H9 (cell line): ENCODE results near the gene MLPH. TPM values are rescaled to one million over a fixed set of nuclear protein-coding genes. Genes with fewer than 3 reads are reported as not detected.
A peak's percentile ranks its signal among the peaks of the same experiment; 100 is the strongest.
"Not testable (repeated sequence)": the region's sequence is repeated elsewhere in the genome, so short reads cannot be mapped to it uniquely, and the experiment has no call there.

Source experiments
- DNase-seq: peaks from one replicate; pipeline ENCODE4 v3.0.0-alpha.2; 2017
- H2AFZ ChIP-seq: one replicate; pipeline ENCODE4 v1.6.1; 2013; ENCODE audit warnings: mild to moderate bottlenecking, low read length, control low read depth, moderate library complexity
- H2AK5ac ChIP-seq: 2 replicates; pipeline ENCODE4 v1.6.1; 2013; ENCODE audit warnings: low read length, control low read depth, mixed read lengths; ENCODE audit not compliant: insufficient read length
- H2BK120ac ChIP-seq: one replicate; pipeline ENCODE4 v1.6.1; 2013; ENCODE audit warnings: low read depth, mild to moderate bottlenecking, low read length, control low read depth, inconsistent platforms; ENCODE audit not compliant: poor library complexity, severe bottlenecking
- H2BK12ac ChIP-seq: 2 replicates; pipeline ENCODE4 v1.6.1; 2013; ENCODE audit warnings: low read length, control low read depth, mixed read lengths, low read depth; ENCODE audit not compliant: insufficient read length
- H2BK15ac ChIP-seq: 2 replicates; pipeline ENCODE4 v1.6.1; 2013; ENCODE audit warnings: low read depth, low read length, control low read depth
- H2BK20ac ChIP-seq: one replicate; pipeline ENCODE4 v1.6.1; 2013; ENCODE audit warnings: low read depth, mild to moderate bottlenecking, low read length, control low read depth, inconsistent platforms; ENCODE audit not compliant: poor library complexity, severe bottlenecking
- H2BK5ac ChIP-seq: 2 replicates; pipeline ENCODE4 v1.6.1; 2013; ENCODE audit warnings: low read length, control low read depth, mixed read lengths; ENCODE audit not compliant: insufficient read length
- H3K14ac ChIP-seq: 2 replicates; pipeline ENCODE4 v1.6.1; 2013; ENCODE audit warnings: low read length, control low read depth; ENCODE audit not compliant: insufficient read depth
- H3K18ac ChIP-seq: 2 replicates; pipeline ENCODE4 v1.6.1; 2013; ENCODE audit warnings: low read depth, mild to moderate bottlenecking, mixed read lengths, low read length, control low read depth; ENCODE audit not compliant: insufficient read length
- H3K23ac ChIP-seq: 2 replicates; pipeline ENCODE4 v1.6.1; 2013; ENCODE audit warnings: low read length, control low read depth, mixed read lengths, low read depth; ENCODE audit not compliant: insufficient read length
- H3K23me2 ChIP-seq: 2 replicates; pipeline ENCODE4 v1.6.1; 2013; ENCODE audit warnings: low read depth, mild to moderate bottlenecking, mixed read lengths, low read length, control low read depth; ENCODE audit not compliant: insufficient read length, poor library complexity, severe bottlenecking
- H3K27ac ChIP-seq: 2 replicates; pipeline ENCODE4 v1.5.1; 2013; ENCODE audit warnings: low read length, control low read depth, mixed read lengths, low read depth; ENCODE audit not compliant: insufficient read length
- H3K27me3 ChIP-seq: 2 replicates; pipeline ENCODE4 v1.6.1; 2013; ENCODE audit warnings: low read length, control low read depth, inconsistent platforms; ENCODE audit not compliant: insufficient read depth
- H3K4ac ChIP-seq: 2 replicates; pipeline ENCODE4 v1.6.1; 2013; ENCODE audit warnings: low read depth, mild to moderate bottlenecking, control low read depth, inconsistent platforms, low read length, moderate library complexity
- H3K4me1 ChIP-seq: 2 replicates; pipeline ENCODE4 v1.6.1; 2013; ENCODE audit warnings: low read length, control low read depth, inconsistent platforms; ENCODE audit not compliant: insufficient read depth
- H3K4me2 ChIP-seq: 2 replicates; pipeline ENCODE4 v1.6.1; 2013; ENCODE audit warnings: low read length, control low read depth, mixed read lengths; ENCODE audit not compliant: insufficient read length, insufficient read depth
- H3K56ac ChIP-seq: 2 replicates; pipeline ENCODE4 v1.6.1; 2013; ENCODE audit warnings: low read depth, mild to moderate bottlenecking, mixed read lengths, low read length, control low read depth; ENCODE audit not compliant: insufficient read length
- H3K79me1 ChIP-seq: 2 replicates; pipeline ENCODE4 v1.6.1; 2013; ENCODE audit warnings: low read depth, mild to moderate bottlenecking, moderate library complexity, low read length, control low read depth, inconsistent platforms; ENCODE audit not compliant: insufficient read depth, poor library complexity, severe bottlenecking
- H3K79me2 ChIP-seq: 2 replicates; pipeline ENCODE4 v1.6.1; 2013; ENCODE audit warnings: low read length, control low read depth, inconsistent platforms; ENCODE audit not compliant: insufficient read depth
- H3K9ac ChIP-seq: 2 replicates; pipeline ENCODE4 v1.6.1; 2013; ENCODE audit warnings: low read length, control low read depth, mixed read lengths; ENCODE audit not compliant: insufficient read length; ENCODE audit errors: extremely low read depth
- H3K9me3 ChIP-seq: one replicate; pipeline ENCODE4 v1.6.1; 2013; ENCODE audit warnings: low read depth, low read length, inconsistent platforms; ENCODE audit not compliant: control insufficient read depth
- H3T11ph ChIP-seq: one replicate; pipeline ENCODE4 v1.6.1; 2013; ENCODE audit warnings: mild to moderate bottlenecking, low read length, control low read depth, inconsistent platforms
- H4K20me1 ChIP-seq: one replicate; pipeline ENCODE4 v1.6.1; 2013; ENCODE audit not compliant: control insufficient read depth, insufficient read length, insufficient read depth
- H4K5ac ChIP-seq: 2 replicates; pipeline ENCODE4 v1.6.1; 2013; ENCODE audit warnings: low read depth, mild to moderate bottlenecking, mixed read lengths, low read length, control low read depth; ENCODE audit not compliant: insufficient read length
- H4K8ac ChIP-seq: replicated peaks from 2 replicates; pipeline ENCODE4 v1.6.1; 2013; ENCODE audit warnings: low read length, control low read depth, mixed read lengths, low read depth; ENCODE audit not compliant: insufficient read length
- H4K91ac ChIP-seq: 2 replicates; pipeline ENCODE4 v1.6.1; 2013; ENCODE audit warnings: low read depth, mild to moderate bottlenecking, moderate library complexity, mixed read lengths, low read length, control low read depth; ENCODE audit not compliant: insufficient read length
- H3K27ac Mint-ChIP-seq, 3 experiments: 2 replicates in 2 of 3; 3 replicates in 1 of 3; pipeline ENCODE4 v1.8.0; 2020 to 2021; ENCODE audit warnings: mixed read lengths in 3 of 3, mild to moderate bottlenecking in 1 of 3, moderate library complexity in 1 of 3
- H3K27me3 Mint-ChIP-seq: 2 replicates; pipeline ENCODE4 v1.8.0; 2021; ENCODE audit warnings: low read depth, mild to moderate bottlenecking, moderate library complexity, mixed read lengths
- H3K36me3 Mint-ChIP-seq, 3 experiments: 2 replicates in 2 of 3; 3 replicates in 1 of 3; pipeline ENCODE4 v1.8.0; 2020 to 2021; ENCODE audit warnings: low read depth in 3 of 3, mixed read lengths in 3 of 3; ENCODE audit not compliant: insufficient read depth in 1 of 3
- H3K4me1 Mint-ChIP-seq, 2 experiments: 2 replicates each; pipeline ENCODE4 v1.8.0; 2020; ENCODE audit warnings: mixed read lengths in 2 of 2
- H3K4me3 Mint-ChIP-seq, 2 experiments: 2 replicates in 1 of 2; 3 replicates in 1 of 2; pipeline ENCODE4 v1.8.0; 2020 to 2021; ENCODE audit warnings: mild to moderate bottlenecking in 2 of 2, mixed read lengths in 2 of 2, moderate library complexity in 1 of 2
- H3K9me3 Mint-ChIP-seq, 2 experiments: 2 replicates in 1 of 2; 3 replicates in 1 of 2; pipeline ENCODE4 v1.8.0; 2020; ENCODE audit warnings: mild to moderate bottlenecking in 2 of 2, mixed read lengths in 2 of 2, moderate library complexity in 1 of 2
- CTCF ChIP-seq: fragments of 200-600 bp; sonication (generic); conservative IDR thresholded peaks from 3 replicates; pipeline ENCODE4 v1.8.0; 2021; ENCODE audit warnings: antibody characterized with exemption, mild to moderate bottlenecking
- WGBS: extraction: QIAGEN DNeasy Blood & Tissue Kit; methylation state at CpG from one replicate; pipeline ENCODE4 v1.1.7; 2013; ENCODE audit warnings: missing lambda C conversion rate, low lambda C conversion rate, mixed read lengths; ENCODE audit not compliant: insufficient read length; ENCODE audit errors: extremely low coverage; 5-methylcytosine and 5-hydroxymethylcytosine counted together
- total RNA-seq: library from RNA; stranded (reverse); gene quantifications from 2 replicates; pipeline ENCODE4 v1.2.1, GENCODE V29; 2021

The MLPH gene
- total RNA-seq, 1 experiment from 2014 or later = 3.4 TPM

DNA sequence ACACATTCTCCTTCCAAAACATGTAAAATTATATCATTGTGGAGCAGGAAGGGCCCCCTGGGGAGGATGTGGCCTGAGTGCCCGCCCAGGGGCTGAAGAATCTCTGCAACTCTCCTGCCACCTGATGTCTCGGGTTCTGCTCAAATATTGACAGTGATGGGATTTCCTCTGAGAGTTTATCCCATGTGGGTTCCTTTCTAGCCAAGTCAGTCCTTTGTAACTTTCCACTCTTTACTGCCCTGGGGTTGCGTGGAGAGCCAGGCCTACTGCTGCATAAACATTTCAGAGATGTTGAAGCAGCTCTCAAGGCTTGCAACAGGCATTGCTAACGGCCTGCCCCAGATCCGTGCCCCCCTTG lies 107.4 kb downstream of the MLPH start:
- Histone ChIP-seq H2AFZ (no peak overlapping the region), H3K27ac (peak overlapping the region; percentile 1), H3K56ac (no peak overlapping the region), H3K27me3 (no peaks in the 10 kb centered on the region), H2BK5ac (no peak overlapping the region), H3K9me3 (no peaks in the 10 kb centered on the region), H3K14ac (no peak overlapping the region), H2AK5ac (no peak overlapping the region), H3K4me2 (peak overlapping the region; percentile 11), H4K8ac (no peak overlapping the region), H4K20me1 (no peaks in the 10 kb centered on the region), H3K4ac (no peak overlapping the region), H4K91ac (no peak overlapping the region), H2BK15ac (no peak overlapping the region), H2BK120ac (no peak overlapping the region), H2BK12ac (no peak overlapping the region), H3K9ac (no peak overlapping the region), H3K4me1 (peaks cover 14% of the 10 kb centered on the region; the same call in 1 of the 2 replicates), H3T11ph (no peak overlapping the region), H3K79me2 (peaks cover 9% of the 10 kb centered on the region; the same call in 1 of the 2 replicates), H4K5ac (no peak overlapping the region), H3K23me2 (no peaks in the 10 kb centered on the region), H2BK20ac (no peak overlapping the region), H3K79me1 (no peaks in the 10 kb centered on the region), H3K23ac (no peak overlapping the region), H3K18ac (no peak overlapping the region)
- H3K27me3 Mint-ChIP-seq = peaks cover 3% of the 10 kb centered on the region; the same call in 1 of the 2 replicates
- no CpG with 5 or more reads among the region's 5 CpGs for WGBS
- H3K4me3 Mint-ChIP-seq = peak overlapping the region; percentile 40 to 48; a peak in 2 of 5 replicates
- no peaks in the 10 kb centered on the region; a peak in 2 of 7 replicates for H3K36me3 Mint-ChIP-seq
- no peak for DNase-seq
- H3K9me3 Mint-ChIP-seq = no peaks in the 10 kb centered on the region
- H3K27ac Mint-ChIP-seq = peak overlapping the region; percentile 93 to 98 (median 95); a peak in 6 of 7 replicates
- no peak for TF ChIP-seq CTCF
- peaks cover 68 to 79% of the 10 kb centered on the region in 2 experiments for H3K4me1 Mint-ChIP-seq

DNA sequence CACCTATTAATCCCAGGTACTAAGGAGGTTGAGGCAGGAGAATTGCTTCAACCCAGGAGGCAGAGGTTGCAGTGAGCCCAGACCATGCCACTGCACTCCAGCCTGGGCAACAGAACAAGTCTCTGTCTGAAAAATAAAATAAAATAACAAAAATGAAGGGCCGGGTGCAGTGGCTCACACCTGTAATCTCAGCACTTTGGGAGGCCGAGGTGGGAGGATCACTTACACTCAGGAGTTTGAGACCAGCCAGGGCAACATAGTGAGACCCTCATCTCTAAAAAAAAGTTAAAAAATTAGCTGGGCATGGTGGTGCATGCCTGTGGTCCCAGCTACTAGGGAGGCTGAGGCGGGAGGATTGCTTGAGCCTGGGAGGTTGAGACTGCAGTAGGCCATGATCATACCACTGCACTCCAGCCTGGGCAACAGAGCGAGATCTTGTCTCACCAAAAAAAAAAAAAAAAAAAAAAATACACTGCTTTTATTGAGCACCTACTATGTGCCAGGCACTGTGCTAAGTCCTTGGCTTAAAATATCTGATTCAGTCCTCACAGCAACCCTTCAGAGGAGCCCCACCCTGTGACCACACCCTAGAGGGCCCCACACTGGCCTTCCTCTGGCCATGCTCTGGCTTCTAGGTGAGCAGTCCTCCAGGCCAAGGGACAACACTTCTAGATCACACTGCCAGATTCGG lies 108.9 kb downstream of the MLPH start:
- H2BK120ac ChIP-seq, H3T11ph ChIP-seq, H2BK15ac ChIP-seq, H3K4me2 ChIP-seq, H2AFZ ChIP-seq, H3K23ac ChIP-seq, H3K18ac ChIP-seq, H2BK12ac ChIP-seq, H2BK5ac ChIP-seq, H3K36me3 Mint-ChIP-seq, H3K9me3 Mint-ChIP-seq, H2BK20ac ChIP-seq, H4K91ac ChIP-seq, H3K9ac ChIP-seq, H3K14ac ChIP-seq, H3K79me1 ChIP-seq, H3K27me3 ChIP-seq, H4K20me1 ChIP-seq, H3K56ac ChIP-seq, H4K8ac ChIP-seq, DNase-seq, H3K27ac Mint-ChIP-seq, H3K27me3 Mint-ChIP-seq, H3K9me3 ChIP-seq, H3K79me2 ChIP-seq, H2AK5ac ChIP-seq, H3K4ac ChIP-seq, H3K27ac ChIP-seq, H4K5ac ChIP-seq, H3K4me3 Mint-ChIP-seq, H3K23me2 ChIP-seq: not testable (repeated sequence)
- WGBS = no CpG with 5 or more reads among the region's 5 CpGs
- peaks cover 66 to 78% of the 10 kb centered on the region in 2 experiments for H3K4me1 Mint-ChIP-seq
- peaks cover 14% of the 10 kb centered on the region; the same call in 1 of the 2 replicates for H3K4me1 ChIP-seq
